HK-2 (cell line): ENCODE results near the gene EMP2.
"Not testable (repeated sequence)": the region's sequence is repeated elsewhere in the genome, so short reads cannot be mapped to it uniquely, and the experiment has no call there.

ENCODE experiments used
- DNase-seq: peaks from one replicate; pipeline ENCODE4 v3.0.0-alpha.2; 2018; ENCODE audit not compliant: unreplicated experiment

Gene EMP2

GRCh38 chr16:10578474-10579316 is 1.7 kb downstream of the EMP2 start:
- DNase-seq = no peak

GRCh38 chr16:10577305-10578202 is 2.8 kb downstream of the EMP2 start:
- DNase-seq = no peak

GRCh38 chr16:10576390-10577304 is 3.8 kb downstream of the EMP2 start:
- DNase-seq = no peak

GRCh38 chr16:10575506-10576130 is 4.8 kb downstream of the EMP2 start:
- no peak for DNase-seq

- no peak for DNase-seq
Observed at GRCh38 chr16:10572611-10573010, 7.8 kb downstream of the EMP2 start.

GRCh38 chr16:10571354-10571753 is 9.0 kb downstream of the EMP2 start:
- no peak for DNase-seq

GRCh38 chr16:10569621-10570020 is 10.8 kb downstream of the EMP2 start:
- DNase-seq = no peak

GRCh38 chr16:10566613-10567012 is 13.8 kb downstream of the EMP2 start:
- no peak for DNase-seq

GRCh38 chr16:10565167-10565566 is 15.2 kb downstream of the EMP2 start:
- no peak for DNase-seq

- no peak for DNase-seq
Observed at GRCh38 chr16:10564591-10564990, 15.8 kb downstream of the EMP2 start.

GRCh38 chr16:10562361-10562899 is 18.0 kb downstream of the EMP2 start:
- DNase-seq = no peak

- no peak for DNase-seq
Observed at GRCh38 chr16:10561425-10561824, 19.0 kb downstream of the EMP2 start.

GRCh38 chr16:10561001-10561400 is 19.4 kb downstream of the EMP2 start:
- DNase-seq = no peak

GRCh38 chr16:10559792-10560191 is 20.6 kb downstream of the EMP2 start:
- not testable (repeated sequence) for DNase-seq

- DNase-seq = no peak
Observed at GRCh38 chr16:10558746-10559641, 21.4 kb downstream of the EMP2 start.

GRCh38 chr16:10558305-10558704 is 22.1 kb downstream of the EMP2 start:
- DNase-seq = no peak

- no peak for DNase-seq
Observed at GRCh38 chr16:10557750-10558149, 22.6 kb downstream of the EMP2 start.

- DNase-seq = no peak
Observed at GRCh38 chr16:10556236-10556635, 24.2 kb downstream of the EMP2 start.

- DNase-seq = no peak
Observed at GRCh38 chr16:10554569-10554968, 25.8 kb downstream of the EMP2 start.

GRCh38 chr16:10552998-10553491 is 27.4 kb downstream of the EMP2 start:
- no peak for DNase-seq
